GM23338 (cell line): ENCODE results near the gene TMBIM1. TPM values are rescaled to one million over a fixed set of nuclear protein-coding genes. Genes with fewer than 3 reads are reported as not detected.

Experiments used
- ATAC-seq: fragments of 200-7000 bp; cut with Tn5 transposase; 3 replicates; pipeline ENCODE4 v1.9.1; 2020
- DNase-seq: peaks from one replicate; pipeline ENCODE4 v3.0.0-alpha.2; 2015; ENCODE audit warnings: low spot score
- H2AFZ ChIP-seq: fragments of 200-600 bp; sonication (generic); 2 replicates; pipeline ENCODE4 v1.8.0; 2016; ENCODE audit warnings: antibody characterized with exemption, mild to moderate bottlenecking, moderate library complexity
- H3F3A ChIP-seq: fragments of 200-600 bp; sonication (generic); replicated peaks from 2 replicates; pipeline ENCODE4 v1.8.0; 2017; ENCODE audit warnings: antibody characterized with exemption, mixed run types, low read depth
- H3K27ac ChIP-seq: fragments of 200-600 bp; sonication (generic); 2 replicates; pipeline ENCODE4 v1.6.1; 2016; ENCODE audit warnings: low read depth
- H3K27me3 ChIP-seq: fragments of 200-600 bp; sonication (generic); 2 replicates; pipeline ENCODE4 v1.8.0; 2016; ENCODE audit warnings: mild to moderate bottlenecking, mixed run types, moderate library complexity; ENCODE audit not compliant: insufficient read depth
- H3K36me3 ChIP-seq: fragments of 200-600 bp; sonication (generic); 2 replicates; pipeline ENCODE4 v1.8.0; 2016; ENCODE audit warnings: mild to moderate bottlenecking; ENCODE audit not compliant: insufficient read depth
- H3K4me1 ChIP-seq: fragments of 200-600 bp; sonication (generic); 2 replicates; pipeline ENCODE4 v1.8.0; 2016; ENCODE audit warnings: mild to moderate bottlenecking, moderate library complexity; ENCODE audit not compliant: insufficient read depth
- H3K4me2 ChIP-seq: fragments of 200-600 bp; sonication (generic); 2 replicates; pipeline ENCODE4 v1.7.1; 2017; ENCODE audit warnings: mixed run types
- H3K4me3 ChIP-seq: fragments of 200-600 bp; sonication (generic); 2 replicates; pipeline ENCODE4 v1.6.1; 2016; ENCODE audit warnings: mixed run types
- H3K79me2 ChIP-seq: fragments of 200-600 bp; sonication (generic); replicated peaks from 2 replicates; pipeline ENCODE4 v1.8.0; 2017; ENCODE audit warnings: mild to moderate bottlenecking; ENCODE audit not compliant: insufficient read depth
- H3K9me2 ChIP-seq: fragments of 200-600 bp; sonication (generic); 2 replicates; pipeline ENCODE4 v1.8.0; 2017; ENCODE audit not compliant: insufficient read depth
- H4K20me1 ChIP-seq: fragments of 200-600 bp; sonication (generic); replicated peaks from 2 replicates; pipeline ENCODE4 v1.8.0; 2017; ENCODE audit warnings: mild to moderate bottlenecking; ENCODE audit not compliant: insufficient read depth
- H3K27ac Mint-ChIP-seq: 2 replicates; pipeline ENCODE4 v1.8.0; 2020; ENCODE audit warnings: inconsistent platforms, mild to moderate bottlenecking, moderate library complexity, mixed read lengths
- H3K27me3 Mint-ChIP-seq: 3 replicates; pipeline ENCODE4 v1.8.0; 2022; ENCODE audit warnings: low read depth, mild to moderate bottlenecking, moderate library complexity, mixed read lengths, inconsistent platforms; ENCODE audit not compliant: insufficient read depth, poor library complexity
- H3K36me3 Mint-ChIP-seq: 3 replicates; pipeline ENCODE4 v1.8.0; 2021; ENCODE audit warnings: low read depth, mild to moderate bottlenecking, inconsistent platforms, moderate library complexity, mixed read lengths
- H3K4me1 Mint-ChIP-seq: 3 replicates; pipeline ENCODE4 v1.8.0; 2020; ENCODE audit warnings: mild to moderate bottlenecking, inconsistent platforms, mixed read lengths
- H3K4me3 Mint-ChIP-seq: 3 replicates; pipeline ENCODE4 v1.8.0; 2021; ENCODE audit warnings: moderate library complexity, mild to moderate bottlenecking, inconsistent platforms, mixed read lengths
- H3K9me3 Mint-ChIP-seq: 3 replicates; pipeline ENCODE4 v1.8.0; 2020; ENCODE audit warnings: moderate library complexity, mild to moderate bottlenecking, inconsistent platforms, mixed read lengths
- CREB1 ChIP-seq: fragments of 250-450 bp; sonication (Bioruptor Pico); IDR thresholded peaks from 2 replicates; pipeline ENCODE4 v1.5.0; 2020; ENCODE audit warnings: low read depth, mild to moderate bottlenecking, moderate library complexity
- CTCF ChIP-seq, 2 experiments: fragments of 200-600 bp in 1 of 2; sonication (generic) in 1 of 2; conservative IDR thresholded peaks; 2 replicates each; pipeline versions ENCODE4 v1.5.1 to v1.6.1; 2016 to 2017; ENCODE audit warnings: antibody characterized with exemption in 2 of 2, low read depth in 2 of 2, mild to moderate bottlenecking in 2 of 2, moderate library complexity in 1 of 2
- EZH2 ChIP-seq: fragments of 200-600 bp; sonication (generic); IDR thresholded peaks from one replicate; pipeline ENCODE4 v1.8.0; 2017; ENCODE audit warnings: antibody characterized with exemption, mild to moderate bottlenecking, low read depth; ENCODE audit not compliant: unreplicated experiment
- EZH2phosphoT487 ChIP-seq: fragments of 200-600 bp; sonication (generic); IDR thresholded peaks from one replicate; pipeline ENCODE4 v1.8.1; 2018; ENCODE audit warnings: antibody characterized with exemption; ENCODE audit not compliant: unreplicated experiment
- JUNB ChIP-seq: IDR thresholded peaks from one replicate; pipeline ENCODE4 v1.6.1; 2016; ENCODE audit warnings: antibody characterized with exemption; ENCODE audit not compliant: unreplicated experiment
- STAT1 ChIP-seq: IDR thresholded peaks from one replicate; pipeline ENCODE4 v1.6.1; 2016; ENCODE audit warnings: antibody characterized with exemption; ENCODE audit not compliant: unreplicated experiment
- ZNF114 ChIP-seq: fragments of 250-450 bp; sonication (Bioruptor Pico); IDR thresholded peaks from 2 replicates; pipeline ENCODE4 v1.5.0; 2020; ENCODE audit warnings: mild to moderate bottlenecking, moderate library complexity
- ZNF331 ChIP-seq: fragments of 250-450 bp; sonication (Bioruptor Pico); IDR thresholded peaks from 2 replicates; pipeline ENCODE4 v1.5.0; 2020; ENCODE audit warnings: low read depth, mild to moderate bottlenecking, moderate library complexity
- polyA plus RNA-seq: library from polyadenylated mRNA; unstranded; fragments of >200 nt; fragmentation: Nextera tagmentation; extraction: Ambion mirVana; gene quantifications from 2 replicates; pipeline ENCODE4 v1.2.1, GENCODE V29; 2016
- total RNA-seq: library from RNA; depleted of rRNA; stranded (reverse); fragments of >200 nt; shearing (Covaris generic); gene quantifications from 2 replicates; pipeline ENCODE4 v1.2.3, GENCODE V29; 2014
- TF ChIP-seq, protein P1 (sequence below): IDR thresholded peaks from one replicate; pipeline ENCODE4 v1.6.1; 2018; ENCODE audit warnings: antibody characterized with exemption; ENCODE audit not compliant: unreplicated experiment

TMBIM1 gene
- total and polyA plus RNA-seq, 2 experiments from 2014 or later = 12.0 to 20.8 TPM

- Mint-ChIP-seq H3K4me3 (no peak overlapping the region), H3K27ac (peak overlapping the region; percentile 75; the same call in 1 of the 2 replicates), H3K27me3 (peaks cover 16% of the 10 kb centered on the region), H3K4me1 (peaks cover 61% of the 10 kb centered on the region), H3K9me3 (no peaks in the 10 kb centered on the region), H3K36me3 (no peaks in the 10 kb centered on the region)
- Histone ChIP-seq H3K27me3 (no peaks in the 10 kb centered on the region), H3K4me3 (no peak overlapping the region), H4K20me1 (no peaks in the 10 kb centered on the region; the same call in 1 of the 2 replicates), H3K4me1 (peaks cover 36% of the 10 kb centered on the region), H3K36me3 (no peaks in the 10 kb centered on the region), H3K27ac (no peak overlapping the region), H3F3A (0 out of 2 replicates have a peak, but pooled peaks cover 5% of the 10 kb centered on the region), H3K9me2 (no peaks in the 10 kb centered on the region), H2AFZ (no peak overlapping the region), H3K79me2 (no peaks in the 10 kb centered on the region), H3K4me2 (no peak overlapping the region)
- TF ChIP-seq STAT1 (no peak), EZH2phosphoT487 (no peak), ZNF331 (CRISPR knock-in tag) (no peak), EZH2 (no peak), CTCF (conservative IDR thresholded peaks at IDR 0.05; ENCODE audit: low read depth in 2 of 2) (no peak), ZNF114 (CRISPR knock-in tag) (no peak), CREB1 (CRISPR knock-in tag) (no peak), JUNB (no peak)
- TF ChIP-seq, protein P1, sequence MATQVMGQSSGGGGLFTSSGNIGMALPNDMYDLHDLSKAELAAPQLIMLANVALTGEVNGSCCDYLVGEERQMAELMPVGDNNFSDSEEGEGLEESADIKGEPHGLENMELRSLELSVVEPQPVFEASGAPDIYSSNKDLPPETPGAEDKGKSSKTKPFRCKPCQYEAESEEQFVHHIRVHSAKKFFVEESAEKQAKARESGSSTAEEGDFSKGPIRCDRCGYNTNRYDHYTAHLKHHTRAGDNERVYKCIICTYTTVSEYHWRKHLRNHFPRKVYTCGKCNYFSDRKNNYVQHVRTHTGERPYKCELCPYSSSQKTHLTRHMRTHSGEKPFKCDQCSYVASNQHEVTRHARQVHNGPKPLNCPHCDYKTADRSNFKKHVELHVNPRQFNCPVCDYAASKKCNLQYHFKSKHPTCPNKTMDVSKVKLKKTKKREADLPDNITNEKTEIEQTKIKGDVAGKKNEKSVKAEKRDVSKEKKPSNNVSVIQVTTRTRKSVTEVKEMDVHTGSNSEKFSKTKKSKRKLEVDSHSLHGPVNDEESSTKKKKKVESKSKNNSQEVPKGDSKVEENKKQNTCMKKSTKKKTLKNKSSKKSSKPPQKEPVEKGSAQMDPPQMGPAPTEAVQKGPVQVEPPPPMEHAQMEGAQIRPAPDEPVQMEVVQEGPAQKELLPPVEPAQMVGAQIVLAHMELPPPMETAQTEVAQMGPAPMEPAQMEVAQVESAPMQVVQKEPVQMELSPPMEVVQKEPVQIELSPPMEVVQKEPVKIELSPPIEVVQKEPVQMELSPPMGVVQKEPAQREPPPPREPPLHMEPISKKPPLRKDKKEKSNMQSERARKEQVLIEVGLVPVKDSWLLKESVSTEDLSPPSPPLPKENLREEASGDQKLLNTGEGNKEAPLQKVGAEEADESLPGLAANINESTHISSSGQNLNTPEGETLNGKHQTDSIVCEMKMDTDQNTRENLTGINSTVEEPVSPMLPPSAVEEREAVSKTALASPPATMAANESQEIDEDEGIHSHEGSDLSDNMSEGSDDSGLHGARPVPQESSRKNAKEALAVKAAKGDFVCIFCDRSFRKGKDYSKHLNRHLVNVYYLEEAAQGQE = no peak
- ATAC-seq = no peak
- DNase-seq = no peak
These were observed 36.0 kb upstream of the TMBIM1 start for GRCh38 chr2:218328294-218328693.

DNA sequence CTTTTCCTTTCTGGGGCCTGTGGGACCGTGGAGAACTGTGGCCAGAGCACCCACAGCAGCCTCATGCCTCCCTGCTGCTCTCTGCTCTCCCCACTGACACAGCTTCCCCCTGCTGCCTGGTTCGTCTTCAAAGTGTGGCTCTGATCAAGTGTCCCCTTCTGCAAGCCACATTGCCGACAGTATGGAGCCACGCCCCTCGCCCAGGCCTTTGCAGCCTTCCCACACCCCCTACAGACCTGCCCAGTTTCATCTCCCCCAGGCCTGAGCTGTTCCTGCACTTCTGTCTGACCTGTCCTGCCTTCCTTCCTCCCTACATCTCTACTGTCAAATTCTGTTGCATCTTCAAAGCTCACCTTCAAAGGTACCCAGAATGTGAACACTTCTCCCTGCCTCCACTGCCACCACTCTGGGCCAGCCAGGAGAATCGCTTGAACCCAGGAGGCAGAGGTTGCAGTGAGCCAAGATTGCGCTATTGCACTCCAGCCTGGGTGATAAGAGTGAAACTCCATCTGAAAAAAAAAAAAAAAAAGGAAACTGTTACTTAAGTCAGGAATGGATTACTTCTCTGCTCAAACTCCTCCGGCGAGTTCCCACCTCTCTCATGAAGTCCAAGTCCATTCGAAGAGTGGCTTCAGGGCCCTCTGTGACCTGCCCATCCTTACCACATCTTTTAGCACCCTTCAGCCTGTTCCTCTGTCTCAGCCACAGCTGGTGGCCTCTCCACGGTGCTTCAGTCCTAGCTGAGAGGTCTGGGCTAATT, 35.3 kb upstream of the TMBIM1 start:
- Mint-ChIP-seq H3K4me3 (no peak overlapping the region; the same call in 2 of the 3 replicates), H3K4me1 (peaks cover 56% of the 10 kb centered on the region), H3K27ac (no peak overlapping the region), H3K27me3 (peaks cover 16% of the 10 kb centered on the region), H3K36me3 (no peaks in the 10 kb centered on the region), H3K9me3 (no peaks in the 10 kb centered on the region)
- H3K4me2 ChIP-seq = no peak overlapping the region
- no peaks in the 10 kb centered on the region for H3K27me3 ChIP-seq
- no peak for ATAC-seq
- no peak overlapping the region for H3K27ac ChIP-seq
- no peak overlapping the region for H2AFZ ChIP-seq
- H3F3A ChIP-seq = 0 out of 2 replicates have a peak, but pooled peaks cover 5% of the 10 kb centered on the region
- no peaks in the 10 kb centered on the region for H3K9me2 ChIP-seq
- H4K20me1 ChIP-seq = no peaks in the 10 kb centered on the region; the same call in 1 of the 2 replicates
- H3K79me2 ChIP-seq = no peaks in the 10 kb centered on the region
- H3K4me3 ChIP-seq = no peak overlapping the region
- no peaks in the 10 kb centered on the region for H3K36me3 ChIP-seq
- no peak for DNase-seq
- H3K4me1 ChIP-seq = peaks cover 35% of the 10 kb centered on the region
- no peak for TF ChIP-seq ZNF331 (CRISPR knock-in tag)
